Stimulated activated naive B cell treated with anti-CD40 and anti-IgM and Interleukin-4, amounts not matched to agents 10 μg/mL and 1 μg/mL and 100 μg/mL, for 72 hours (primary cell): ENCODE data around the gene KCNMB1.

Experiments
- ATAC-seq, 2 donors: fragments of 150-1000 bp; cut with Tn5 transposase; replicated peaks; 2 replicates each; pipeline ENCODE4 v1.10.0; 2021; ENCODE audit warnings: moderate library complexity in 1 of 2
- DNase-seq: peaks from one replicate; pipeline ENCODE4 v3.0.0; 2021
- H3K27ac Mint-ChIP-seq: one replicate; pipeline ENCODE4 v1.8.0; 2022; ENCODE audit warnings: mild to moderate bottlenecking, mixed read lengths
- H3K27me3 Mint-ChIP-seq, 2 donors: one replicate each; pipeline ENCODE4 v1.8.0; 2022; ENCODE audit warnings: mixed read lengths in 2 of 2
- H3K36me3 Mint-ChIP-seq, 2 donors: one replicate each; pipeline ENCODE4 v1.8.0; 2022; ENCODE audit warnings: mixed read lengths in 2 of 2, mild to moderate bottlenecking in 1 of 2
- H3K4me1 Mint-ChIP-seq, 2 donors: one replicate each; pipeline ENCODE4 v1.8.0; 2022; ENCODE audit warnings: mixed read lengths in 2 of 2, mild to moderate bottlenecking in 1 of 2
- H3K4me3 Mint-ChIP-seq, 2 donors: one replicate each; pipeline ENCODE4 v1.8.0; 2022; ENCODE audit warnings: mild to moderate bottlenecking in 2 of 2, mixed read lengths in 2 of 2, moderate library complexity in 1 of 2
- H3K9me3 Mint-ChIP-seq, 2 donors: one replicate each; pipeline ENCODE4 v1.8.0; 2022; ENCODE audit warnings: mixed read lengths in 2 of 2, mild to moderate bottlenecking in 1 of 2

KCNMB1 gene

DNA sequence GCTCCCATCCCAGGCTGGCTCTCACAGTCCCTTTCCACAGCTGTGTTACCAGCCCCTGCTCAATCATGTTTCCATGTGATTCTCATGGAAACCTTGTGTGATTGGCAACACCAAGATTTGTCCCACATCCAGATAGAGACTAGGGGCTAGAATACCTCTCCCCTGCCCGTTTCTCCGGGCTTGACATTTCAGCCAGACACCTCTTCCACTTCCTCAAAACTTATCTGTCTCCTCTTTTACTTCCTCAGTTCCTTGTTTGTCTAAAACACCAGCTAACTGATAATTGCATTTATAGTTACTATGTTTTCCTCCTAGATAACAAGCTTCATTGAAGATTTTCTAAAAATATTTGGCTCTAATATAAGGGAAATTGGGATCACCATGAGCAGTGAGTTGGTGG is 16.6 kb upstream of the KCNMB1 start:
- ATAC-seq (peak; percentile 54), DNase-seq (no peak)
- H3K27ac Mint-ChIP-seq = no peak overlapping the region
- H3K27me3 Mint-ChIP-seq = no peaks in the 10 kb centered on the region
- peaks cover 10 to 23% of the 10 kb centered on the region in 2 donors for H3K4me1 Mint-ChIP-seq
- H3K9me3 Mint-ChIP-seq = peaks cover 0 to 4% of the 10 kb centered on the region in 2 donors
- H3K36me3 Mint-ChIP-seq = no peaks in the 10 kb centered on the region
- no peak overlapping the region for H3K4me3 Mint-ChIP-seq

DNA sequence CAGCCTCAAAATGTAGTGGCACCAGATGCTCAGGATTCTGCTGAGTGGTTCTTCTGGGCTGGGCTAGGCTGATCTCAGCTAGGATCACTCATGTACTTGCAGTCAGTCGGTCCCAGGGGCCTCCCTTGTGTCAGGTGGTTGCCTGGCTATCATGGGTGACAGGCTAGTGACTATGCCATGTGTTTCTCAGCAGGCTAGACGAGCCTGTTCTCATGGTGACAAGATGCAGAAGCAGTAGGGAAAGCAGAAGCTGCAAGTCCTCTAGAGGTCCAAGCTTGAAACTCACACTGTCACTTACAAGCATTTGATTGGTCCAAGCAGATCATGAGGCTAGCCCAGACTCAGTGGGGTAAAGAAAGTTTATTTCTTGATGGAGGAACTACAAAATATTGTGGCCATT is 15.2 kb upstream of the KCNMB1 start:
- peaks cover 10 to 23% of the 10 kb centered on the region in 2 donors for H3K4me1 Mint-ChIP-seq
- H3K4me3 Mint-ChIP-seq = no peak overlapping the region
- H3K36me3 Mint-ChIP-seq = no peaks in the 10 kb centered on the region
- H3K27me3 Mint-ChIP-seq = no peaks in the 10 kb centered on the region
- ATAC-seq (peak; percentile 94 to 96), DNase-seq (peak; percentile 51)
- peaks cover 6 to 7% of the 10 kb centered on the region in 2 donors for H3K9me3 Mint-ChIP-seq
- H3K27ac Mint-ChIP-seq = no peak overlapping the region

DNA sequence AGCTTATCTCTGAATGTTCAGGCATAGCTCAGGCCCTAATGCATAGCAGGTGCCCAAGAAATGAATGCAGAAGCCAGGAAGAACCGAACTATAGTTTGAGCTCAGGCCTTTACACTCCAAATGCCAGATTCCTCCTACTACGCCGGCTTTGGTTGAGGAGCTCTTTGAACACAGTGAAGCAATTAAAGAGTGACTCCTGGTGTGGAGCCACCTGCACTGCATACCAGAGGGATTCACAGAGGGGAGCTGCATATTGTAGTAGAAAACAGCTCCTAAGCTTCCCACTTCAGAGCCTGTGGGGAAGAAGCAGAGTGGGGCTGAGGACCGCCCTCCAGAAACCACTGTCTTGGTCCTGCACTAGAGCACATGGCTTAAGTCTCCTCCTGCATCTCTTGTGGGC is 14.5 kb upstream of the KCNMB1 start:
- Mint-ChIP-seq H3K9me3 (peaks cover 6 to 7% of the 10 kb centered on the region in 2 donors), H3K4me1 (peaks cover 10 to 23% of the 10 kb centered on the region in 2 donors)

DNA sequence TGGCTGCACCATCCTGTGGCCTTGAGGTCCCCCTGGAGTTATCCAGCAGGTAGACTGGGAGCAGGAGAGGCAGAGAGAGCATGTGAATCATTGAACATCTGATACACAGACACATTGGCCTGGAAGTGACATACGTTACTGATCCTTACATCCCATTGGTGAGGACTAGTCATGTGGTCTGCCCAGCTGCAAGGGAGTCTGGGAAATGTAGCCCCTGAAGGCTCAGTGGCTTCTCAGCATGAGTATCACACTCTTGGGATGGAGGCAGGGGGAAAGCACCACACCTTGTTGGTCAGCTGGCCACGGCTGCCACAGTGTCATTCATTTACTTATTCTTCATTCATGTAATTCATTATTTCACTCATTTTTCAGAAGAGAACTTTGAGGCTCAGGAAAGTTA is 13.3 kb upstream of the KCNMB1 start:
- H3K36me3 Mint-ChIP-seq = no peaks in the 10 kb centered on the region
- peaks cover 10 to 23% of the 10 kb centered on the region in 2 donors for H3K4me1 Mint-ChIP-seq
- no peak overlapping the region for H3K4me3 Mint-ChIP-seq
- H3K27me3 Mint-ChIP-seq = peaks cover 4% of the 10 kb centered on the region in 2 donors
- peaks cover 6 to 7% of the 10 kb centered on the region in 2 donors for H3K9me3 Mint-ChIP-seq
- ATAC-seq (no peak), DNase-seq (no peak)
- H3K27ac Mint-ChIP-seq = no peak overlapping the region

More for the DNA sequence above, 14.5 kb upstream of the KCNMB1 start:
- ATAC-seq (no peak), DNase-seq (no peak)
- no peaks in the 10 kb centered on the region for H3K36me3 Mint-ChIP-seq
- no peak overlapping the region for H3K4me3 Mint-ChIP-seq
- H3K27me3 Mint-ChIP-seq = no peaks in the 10 kb centered on the region
- H3K27ac Mint-ChIP-seq = no peak overlapping the region

DNA sequence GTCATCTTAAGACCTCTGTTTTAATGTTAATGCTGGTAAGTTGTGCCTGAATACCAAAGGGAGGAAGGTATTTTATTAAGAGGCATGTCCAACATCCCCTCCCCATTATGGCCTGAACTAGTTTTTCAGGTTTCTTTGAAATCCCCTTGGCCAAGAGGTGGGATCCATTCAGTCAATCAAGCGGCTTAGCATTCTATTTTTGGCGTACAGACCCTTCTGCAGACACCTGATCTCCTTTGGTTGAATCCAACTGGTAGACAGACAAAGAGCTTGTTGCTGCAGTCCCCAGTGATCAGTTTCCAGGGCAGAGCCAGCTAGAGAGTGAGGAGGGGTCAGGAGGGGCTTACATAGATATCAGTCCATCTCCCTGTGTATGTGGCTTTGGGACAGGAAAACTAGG is 7.9 kb upstream of the KCNMB1 start:
- H3K27ac Mint-ChIP-seq = no peak overlapping the region
- DNase-seq (no peak), ATAC-seq (no peak)
- no peaks in the 10 kb centered on the region for H3K36me3 Mint-ChIP-seq
- no peak overlapping the region for H3K4me3 Mint-ChIP-seq
- H3K27me3 Mint-ChIP-seq = peaks cover 4 to 10% of the 10 kb centered on the region in 2 donors
- H3K4me1 Mint-ChIP-seq = peaks cover 22 to 34% of the 10 kb centered on the region in 2 donors
- peaks cover 5 to 6% of the 10 kb centered on the region in 2 donors for H3K9me3 Mint-ChIP-seq

DNA sequence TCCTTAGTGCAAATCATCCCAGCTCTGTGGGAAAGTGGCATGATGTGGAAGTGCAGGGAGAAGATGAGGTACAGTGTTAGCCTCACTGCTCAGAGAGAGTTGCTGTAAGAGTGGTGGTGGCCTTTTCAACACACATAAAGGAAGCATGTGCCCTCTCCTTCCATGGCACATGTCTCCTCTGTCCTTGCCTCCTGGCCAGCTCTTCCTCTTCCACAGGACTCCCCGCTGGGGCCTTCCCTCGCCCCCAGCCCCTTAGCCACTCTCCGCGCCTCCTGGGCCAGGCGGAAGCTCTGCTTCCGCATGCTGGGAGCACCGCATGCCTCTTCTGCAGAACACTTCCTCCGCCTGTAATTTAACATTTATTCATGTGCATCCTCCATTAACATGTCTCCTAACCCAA is 4.8 kb upstream of the KCNMB1 start:
- Mint-ChIP-seq H3K9me3 (no peaks in the 10 kb centered on the region), H3K4me3 (peak overlapping the region; percentile 62 to 68), H3K27ac (peak overlapping the region; percentile 84), H3K36me3 (no peaks in the 10 kb centered on the region), H3K4me1 (peaks cover 31 to 50% of the 10 kb centered on the region in 2 donors), H3K27me3 (peaks cover 8 to 10% of the 10 kb centered on the region in 2 donors)
- DNase-seq (no peak), ATAC-seq (peak; percentile 30 to 40)

DNA sequence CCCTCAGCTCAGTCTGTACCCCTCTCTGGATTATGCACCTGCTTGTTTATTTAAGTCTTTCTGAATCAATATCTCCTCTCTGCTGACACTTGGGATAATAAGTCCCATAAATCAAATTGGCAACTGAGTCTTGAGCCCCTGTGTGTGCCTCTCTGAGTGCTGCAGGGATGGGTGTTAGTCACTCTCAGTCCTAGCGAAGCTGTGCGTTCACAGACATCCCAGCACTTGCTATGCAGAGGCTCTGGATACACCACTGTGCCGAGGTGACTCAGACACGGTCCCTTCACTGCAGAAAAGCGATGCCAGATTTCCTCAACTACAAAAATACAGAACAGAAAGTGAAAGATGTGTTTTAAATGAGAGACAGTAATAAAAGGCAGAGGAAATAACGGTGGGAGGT is 4.1 kb upstream of the KCNMB1 start:
- DNase-seq (no peak), ATAC-seq (peak; percentile 77 to 78)
- H3K27me3 Mint-ChIP-seq = peaks cover 9 to 12% of the 10 kb centered on the region in 2 donors
- H3K27ac Mint-ChIP-seq = peak overlapping the region; percentile 26
- no peaks in the 10 kb centered on the region for H3K9me3 Mint-ChIP-seq
- no peaks in the 10 kb centered on the region for H3K36me3 Mint-ChIP-seq
- H3K4me1 Mint-ChIP-seq = peaks cover 37 to 55% of the 10 kb centered on the region in 2 donors
- peak overlapping the region; percentile 21 to 68 for H3K4me3 Mint-ChIP-seq

DNA sequence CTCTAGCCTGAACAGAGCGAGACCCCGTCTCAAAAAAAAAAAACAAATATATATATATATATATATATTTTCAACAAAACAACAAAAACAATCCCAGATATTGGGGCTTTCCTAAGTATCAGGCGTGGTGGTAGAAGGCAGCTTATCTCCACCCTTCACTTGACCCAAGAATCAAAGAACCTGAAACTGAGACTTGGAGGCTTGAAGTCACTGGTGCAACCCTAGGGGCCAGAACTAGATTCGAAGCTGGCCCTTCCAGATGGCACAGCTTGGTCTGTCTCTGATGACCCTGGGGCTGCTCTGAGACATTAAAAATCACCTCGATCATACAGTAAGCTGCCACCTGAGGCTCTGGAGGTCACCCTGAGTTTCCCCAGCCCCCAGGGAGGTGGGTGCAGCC is 1.3 kb upstream of the KCNMB1 start:
- Mint-ChIP-seq H3K9me3 (no peaks in the 10 kb centered on the region), H3K4me1 (peaks cover 48 to 69% of the 10 kb centered on the region in 2 donors), H3K36me3 (no peaks in the 10 kb centered on the region), H3K4me3 (no peak overlapping the region), H3K27me3 (peaks cover 7 to 10% of the 10 kb centered on the region in 2 donors), H3K27ac (no peak overlapping the region)
- ATAC-seq (peak in 1 of 2 donors; percentile 25), DNase-seq (no peak)

DNA sequence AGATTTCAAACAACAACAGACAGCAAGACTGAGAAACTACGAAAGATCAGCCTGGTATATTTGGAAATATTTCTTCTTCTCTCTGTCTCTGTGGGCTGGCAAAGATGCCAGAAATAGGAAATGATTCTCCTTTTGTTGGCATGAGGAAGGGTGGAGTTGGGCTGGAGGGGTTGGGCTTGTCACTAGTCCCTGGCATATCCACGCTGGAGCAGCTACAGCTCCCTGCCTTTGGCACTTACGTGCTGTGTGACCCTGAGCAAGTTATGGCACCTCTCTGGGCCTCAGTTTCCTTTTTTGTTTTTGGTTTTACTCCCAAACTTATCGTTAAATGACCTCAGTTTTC is 354 bp upstream of the KCNMB1 start:
- H3K27me3 Mint-ChIP-seq = peaks cover 7 to 10% of the 10 kb centered on the region in 2 donors
- ATAC-seq (no peak), DNase-seq (no peak)
- peak overlapping the region in 1 of 2 donors; percentile 53 for H3K4me3 Mint-ChIP-seq
- no peaks in the 10 kb centered on the region for H3K9me3 Mint-ChIP-seq
- peak overlapping the region; percentile 37 for H3K27ac Mint-ChIP-seq
- no peaks in the 10 kb centered on the region for H3K36me3 Mint-ChIP-seq
- peaks cover 41 to 60% of the 10 kb centered on the region in 2 donors for H3K4me1 Mint-ChIP-seq

DNA sequence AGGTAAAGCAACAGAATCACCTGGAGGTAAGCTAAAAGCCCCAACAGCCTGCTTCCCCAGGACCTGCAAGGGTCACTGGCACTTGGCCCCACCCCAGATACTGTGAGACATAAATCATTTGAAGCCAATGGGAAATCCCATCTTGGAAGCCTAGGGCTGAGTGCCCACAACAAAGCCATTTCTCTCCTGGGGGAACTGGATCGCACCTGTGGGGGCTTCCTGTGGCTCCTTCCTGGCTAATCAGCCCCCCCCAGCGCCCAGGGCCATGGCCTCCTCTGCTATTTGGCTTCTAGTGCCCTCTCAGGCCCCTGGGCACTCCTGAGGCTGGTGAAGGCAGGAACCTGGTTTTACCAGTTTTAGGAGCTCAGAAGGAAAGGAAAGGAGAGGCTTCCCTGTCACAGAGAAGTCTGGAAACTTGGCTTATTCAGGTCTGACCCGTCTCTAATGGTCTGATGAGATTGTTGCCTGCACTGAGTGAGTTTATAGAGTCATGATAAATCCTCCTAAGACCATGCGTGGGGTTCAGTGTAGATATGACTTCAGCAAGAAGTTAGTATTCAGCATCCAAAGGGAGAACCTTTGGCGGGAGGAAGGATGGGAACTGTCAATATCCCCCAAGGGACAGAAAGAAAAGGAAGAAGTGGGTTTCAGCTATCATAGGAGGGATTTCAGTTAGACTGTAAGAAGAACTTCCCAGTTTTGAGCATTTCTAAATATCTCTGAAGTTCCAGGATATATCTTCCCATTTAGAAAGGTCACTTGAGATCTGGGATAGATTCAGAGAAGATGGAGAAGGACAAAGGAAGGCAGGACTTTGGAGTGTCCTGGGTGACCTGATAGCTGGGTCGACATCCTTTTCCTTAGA is 1.2 kb downstream of the KCNMB1 start:
- Mint-ChIP-seq H3K36me3 (no peaks in the 10 kb centered on the region), H3K27ac (no peak overlapping the region), H3K4me3 (no peak overlapping the region), H3K9me3 (no peaks in the 10 kb centered on the region), H3K4me1 (peaks cover 30 to 47% of the 10 kb centered on the region in 2 donors), H3K27me3 (peaks cover 7 to 10% of the 10 kb centered on the region in 2 donors)
- DNase-seq = no peak
- ATAC-seq = no peak

DNA sequence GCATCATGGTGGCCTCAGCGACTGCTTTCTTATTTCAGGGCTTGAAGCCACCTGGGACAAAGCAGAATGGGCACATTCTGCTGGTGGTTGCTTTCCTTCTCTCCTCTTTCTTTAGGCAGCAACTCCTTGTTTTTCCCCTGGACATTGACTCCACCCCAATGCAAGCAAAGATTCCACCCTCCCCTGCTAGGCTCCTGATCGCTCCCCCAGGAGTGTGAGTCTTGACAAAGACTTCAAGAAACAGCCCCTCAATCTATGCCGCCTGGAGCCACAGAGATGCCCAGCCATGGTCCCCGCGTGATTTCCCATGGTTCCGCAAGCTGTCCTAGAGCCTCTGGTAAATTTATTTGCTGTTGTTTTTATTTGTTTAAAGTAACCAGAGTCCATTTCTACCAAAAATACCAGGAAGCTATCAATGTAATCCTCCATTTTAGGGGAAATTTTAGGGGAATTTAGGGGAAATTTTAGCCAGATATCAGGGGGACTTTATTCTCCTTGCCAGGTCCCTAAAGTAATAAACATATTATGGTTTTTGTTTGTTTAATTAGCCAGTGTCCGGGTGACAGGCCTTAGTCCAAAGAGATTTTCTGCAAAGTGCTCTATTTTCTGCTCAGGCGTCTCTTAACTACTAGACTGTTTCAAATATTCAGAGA is 2.3 kb downstream of the KCNMB1 start:
- Mint-ChIP-seq H3K4me1 (peaks cover 26 to 35% of the 10 kb centered on the region in 2 donors), H3K36me3 (no peaks in the 10 kb centered on the region), H3K4me3 (peak overlapping the region in 1 of 2 donors; percentile 5), H3K27ac (peak overlapping the region; percentile 14), H3K9me3 (no peaks in the 10 kb centered on the region), H3K27me3 (peaks cover 7 to 10% of the 10 kb centered on the region in 2 donors)
- no peak for DNase-seq
- ATAC-seq = peak in 1 of 2 donors; percentile 30

DNA sequence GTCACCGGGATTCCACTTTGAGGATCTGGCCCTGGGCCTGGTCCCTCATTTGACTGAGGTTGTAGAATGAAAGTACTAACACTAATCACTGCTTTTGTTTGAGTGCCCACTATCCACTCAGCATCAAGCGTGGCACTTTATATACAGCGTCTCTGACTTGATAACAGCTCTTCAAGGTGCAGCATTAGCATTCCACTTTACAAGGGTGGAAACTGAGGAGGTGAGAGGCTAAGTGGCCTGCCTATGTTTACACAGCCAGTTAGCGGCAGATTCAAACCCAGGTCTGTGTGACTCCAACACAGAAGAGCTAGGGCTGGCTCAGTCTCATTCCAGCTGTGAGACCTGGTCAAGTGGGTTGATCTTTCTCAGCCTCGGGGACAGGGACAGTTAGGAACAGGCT is 5.9 kb downstream of the KCNMB1 start:
- DNase-seq (no peak), ATAC-seq (no peak)
- Mint-ChIP-seq H3K4me3 (no peak overlapping the region), H3K27me3 (peaks cover 3 to 8% of the 10 kb centered on the region in 2 donors), H3K9me3 (no peaks in the 10 kb centered on the region), H3K27ac (no peak overlapping the region), H3K4me1 (peaks cover 12 to 17% of the 10 kb centered on the region in 2 donors), H3K36me3 (no peaks in the 10 kb centered on the region)

DNA sequence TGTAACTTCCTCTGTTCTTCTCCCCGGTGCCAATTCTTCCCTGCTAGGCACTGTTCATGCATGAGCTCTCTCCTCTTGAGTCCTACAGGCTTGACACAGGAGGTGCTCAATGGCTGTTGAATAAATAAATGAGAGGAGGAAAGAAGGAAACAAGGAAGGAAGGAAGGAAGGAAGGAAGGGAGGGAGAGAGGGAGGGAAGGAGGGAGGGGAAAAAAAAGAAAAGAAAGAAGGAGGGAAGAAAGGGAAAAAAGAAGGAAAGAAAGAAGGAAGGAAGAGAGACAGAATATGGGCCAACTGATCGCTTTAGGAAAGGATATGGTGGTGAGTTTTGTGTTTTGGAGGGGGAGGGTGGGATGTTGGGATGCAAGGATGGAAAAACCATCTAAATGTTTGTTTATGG is 6.4 kb downstream of the KCNMB1 start:
- peaks cover 0 to 3% of the 10 kb centered on the region in 2 donors for H3K27me3 Mint-ChIP-seq
- DNase-seq (no peak), ATAC-seq (no peak)
- no peak overlapping the region for H3K27ac Mint-ChIP-seq
- H3K36me3 Mint-ChIP-seq = no peaks in the 10 kb centered on the region
- H3K4me1 Mint-ChIP-seq = peaks cover 8 to 17% of the 10 kb centered on the region in 2 donors
- H3K9me3 Mint-ChIP-seq = no peaks in the 10 kb centered on the region
- no peak overlapping the region for H3K4me3 Mint-ChIP-seq

DNA sequence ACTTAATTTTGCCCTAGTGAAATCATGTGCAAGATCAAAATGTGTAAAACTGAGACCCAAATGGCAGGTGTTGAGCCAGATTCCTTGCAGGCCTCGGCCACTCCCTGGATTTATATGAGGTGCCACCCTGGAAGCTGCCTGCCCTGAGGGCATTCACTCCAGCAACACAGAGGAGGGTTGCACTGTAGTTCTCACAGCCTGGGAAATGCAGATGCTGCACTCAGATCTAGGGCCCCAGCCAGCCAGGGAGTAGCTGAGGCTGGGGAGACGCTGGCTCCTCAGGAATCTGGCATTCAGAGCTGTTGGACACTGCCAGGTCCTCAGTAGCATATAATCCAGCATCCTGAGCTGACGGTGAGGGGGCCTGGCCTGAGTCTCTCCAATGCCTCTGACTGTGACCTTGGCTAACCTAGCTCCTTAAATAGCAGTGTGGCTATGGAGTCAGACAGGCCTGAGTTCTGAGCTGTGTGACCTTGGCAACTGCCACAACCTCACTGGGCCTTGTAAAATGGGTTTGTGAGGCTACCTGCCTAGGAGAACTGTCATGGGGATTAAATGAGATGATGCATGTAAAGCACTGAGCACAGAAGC is 8.7 kb downstream of the KCNMB1 start:
- H3K36me3 Mint-ChIP-seq = no peaks in the 10 kb centered on the region
- no peaks in the 10 kb centered on the region for H3K4me1 Mint-ChIP-seq
- no peak overlapping the region for H3K4me3 Mint-ChIP-seq

More for the DNA sequence above, 8.7 kb downstream of the KCNMB1 start:
- ATAC-seq (no peak), DNase-seq (no peak)
- no peaks in the 10 kb centered on the region for H3K27me3 Mint-ChIP-seq
- H3K27ac Mint-ChIP-seq = no peak overlapping the region
- H3K9me3 Mint-ChIP-seq = peaks cover 0 to 4% of the 10 kb centered on the region in 2 donors
